HepG2 (cell line): Measurements from ENCODE around the gene SHE. TPM values are rescaled to one million over a fixed set of nuclear protein-coding genes. Genes with fewer than 3 reads are reported as not detected.

Source experiments
- AKAP8 ChIP-seq: sonication (generic); formaldehyde crosslinking; IDR thresholded peaks from 2 replicates; pipeline ENCODE4 v1.5.1; 2020; ENCODE audit warnings: mild to moderate bottlenecking, missing genetic modification reagents
- CEBPB ChIP-seq: IDR thresholded peaks from 2 replicates; pipeline ENCODE4 v1.6.1; 2011; ENCODE audit warnings: low read depth, low read length, improper control_type of control experiment, borderline replicate concordance
- GATAD2A ChIP-seq: IDR thresholded peaks from 2 replicates; pipeline ENCODE4 v1.6.1; 2016
- HOXA3 ChIP-seq: sonication (generic); formaldehyde crosslinking; IDR thresholded peaks from 2 replicates; pipeline ENCODE4 v1.5.0; 2020; ENCODE audit warnings: missing genetic modification reagents
- JUND ChIP-seq: sonication (generic); formaldehyde crosslinking; IDR thresholded peaks from 2 replicates; pipeline ENCODE4 v1.8.0; 2022; ENCODE audit warnings: mild to moderate bottlenecking, missing genetic modification reagents
- MBNL3 ChIP-seq: fragments of 250-450 bp; sonication (Bioruptor Pico); conservative IDR thresholded peaks from 2 replicates; pipeline ENCODE4 v1.8.0; 2022; ENCODE audit warnings: mild to moderate bottlenecking, inconsistent platforms
- MEIS1 ChIP-seq: sonication (generic); formaldehyde crosslinking; IDR thresholded peaks from 2 replicates; pipeline ENCODE4 v1.9.0; 2021; ENCODE audit warnings: mild to moderate bottlenecking, missing genetic modification reagents, moderate library complexity, borderline replicate concordance
- MTF2 ChIP-seq: sonication (generic); formaldehyde crosslinking; IDR thresholded peaks from 2 replicates; pipeline ENCODE4 v1.5.0; 2020; ENCODE audit warnings: missing genetic modification reagents, borderline replicate concordance
- NFYB ChIP-seq: sonication (generic); formaldehyde crosslinking; IDR thresholded peaks from 2 replicates; pipeline ENCODE4 v1.4.0; 2020; ENCODE audit warnings: missing genetic modification reagents
- RBM39 ChIP-seq: fragments of 200-400 bp; formaldehyde crosslinking; IDR thresholded peaks from one replicate; pipeline ENCODE4 v1.6.1; 2018; ENCODE audit warnings: antibody characterized with exemption, mild to moderate bottlenecking, low read depth, low read length; ENCODE audit not compliant: poor library complexity, severe bottlenecking
- TCF12 ChIP-seq, 2 experiments: fragments of 450-650 bp in 1 of 2; sonication (generic) in 1 of 2; formaldehyde crosslinking in 1 of 2; IDR thresholded peaks; 2 replicates each; pipeline versions ENCODE4 v1.6.1 to v1.8.0; 2017 to 2022; ENCODE audit warnings: antibody characterized with exemption in 1 of 2, mild to moderate bottlenecking in 1 of 2, missing genetic modification reagents in 1 of 2, moderate library complexity in 1 of 2
- TEAD3 ChIP-seq: optimal IDR thresholded peaks from 2 replicates; pipeline ENCODE3; 2016; ENCODE audit warnings: borderline replicate concordance
- WIZ ChIP-seq: sonication (generic); formaldehyde crosslinking; IDR thresholded peaks from 2 replicates; pipeline ENCODE4 v1.5.1; 2020; ENCODE audit warnings: mild to moderate bottlenecking, missing genetic modification reagents
- ZFP36L2 ChIP-seq: sonication (generic); formaldehyde crosslinking; IDR thresholded peaks from 2 replicates; pipeline ENCODE4 v1.4.0; 2020; ENCODE audit warnings: missing genetic modification reagents
- ZFYVE20 ChIP-seq: sonication (generic); formaldehyde crosslinking; IDR thresholded peaks from 2 replicates; pipeline ENCODE4 v1.8.0; 2023; ENCODE audit warnings: low read depth, mild to moderate bottlenecking, moderate library complexity, missing genetic modification reagents, borderline replicate concordance
- ZNF550 ChIP-seq: sonication (generic); formaldehyde crosslinking; IDR thresholded peaks from 2 replicates; pipeline ENCODE4 v1.4.0; 2020; ENCODE audit warnings: mild to moderate bottlenecking, missing genetic modification reagents, borderline replicate concordance
- ZNF616 ChIP-seq: sonication (generic); formaldehyde crosslinking; IDR thresholded peaks from 2 replicates; pipeline ENCODE4 v1.5.0; 2020; ENCODE audit warnings: low read depth, mild to moderate bottlenecking, missing genetic modification reagents
- ZNF7 ChIP-seq: IDR thresholded peaks from 2 replicates; pipeline ENCODE4 v1.6.1; 2016; ENCODE audit warnings: missing biosample characterization, missing genetic modification reagents
- polyA plus RNA-seq, 8 experiments: library from polyadenylated mRNA; depleted of rRNA in 3 of 8; stranded (reverse) in 7 of 8; unstranded in 1 of 8; fragments of >200 nt; fragmentation: Illumina TruSeq in 4 of 8; extraction: Trizol in 4 of 8; gene quantifications; 2 replicates each; pipeline versions ENCODE4 v1.2.1 to v1.2.3, GENCODE V29; 2011 to 2016; ENCODE audit warnings: low read depth in 4 of 8, missing spikeins in 1 of 8, mixed read lengths in 1 of 8; ENCODE audit not compliant: insufficient read depth in 1 of 8
- total RNA-seq, 5 experiments: library from RNA; depleted of rRNA; stranded (reverse); fragments of >200 nt; fragmentation: Illumina TruSeq; extraction: Trizol; gene quantifications; 2 replicates each; pipeline ENCODE4 v1.2.3, GENCODE V29; 2016; ENCODE audit warnings: low read depth in 1 of 5
- TF ChIP-seq, protein P1 (sequence below): sonication (generic); formaldehyde crosslinking; IDR thresholded peaks from 2 replicates; pipeline ENCODE4 v1.8.0; 2022; ENCODE audit warnings: mild to moderate bottlenecking, missing genetic modification reagents, moderate library complexity
- TF ChIP-seq, protein P2 (sequence below): fragments of 450-650 bp; IDR thresholded peaks from 2 replicates; pipeline ENCODE4 v1.6.1; 2016
- TF ChIP-seq, protein P3 (sequence below): IDR thresholded peaks from 2 replicates; pipeline ENCODE4 v1.6.1; 2016; ENCODE audit warnings: missing genetic modification reagents, missing compliant biosample characterization
- TF ChIP-seq, protein P4 (sequence below), 2 experiments: fragments of 450-650 bp in 1 of 2; sonication (generic) in 1 of 2; formaldehyde crosslinking; IDR thresholded peaks; 2 replicates each; pipeline versions ENCODE4 v1.5.0 to v1.8.0; 2020 to 2022; ENCODE audit warnings: mild to moderate bottlenecking in 1 of 2, missing genetic modification reagents in 1 of 2
- TF ChIP-seq, protein P5 (sequence below): sonication (generic); formaldehyde crosslinking; IDR thresholded peaks from 2 replicates; pipeline ENCODE4 v1.4.0; 2020; ENCODE audit warnings: missing genetic modification reagents
- TF ChIP-seq, protein P6 (sequence below): sonication (generic); formaldehyde crosslinking; conservative IDR thresholded peaks from 2 replicates; pipeline ENCODE4 v1.4.0; 2020; ENCODE audit warnings: missing genetic modification reagents

The SHE gene
- total and polyA plus RNA-seq, 2 of the 13 experiments (the other 11 are each of a cell fraction or from before 2014, with no cell fraction given), result not detected

DNA sequence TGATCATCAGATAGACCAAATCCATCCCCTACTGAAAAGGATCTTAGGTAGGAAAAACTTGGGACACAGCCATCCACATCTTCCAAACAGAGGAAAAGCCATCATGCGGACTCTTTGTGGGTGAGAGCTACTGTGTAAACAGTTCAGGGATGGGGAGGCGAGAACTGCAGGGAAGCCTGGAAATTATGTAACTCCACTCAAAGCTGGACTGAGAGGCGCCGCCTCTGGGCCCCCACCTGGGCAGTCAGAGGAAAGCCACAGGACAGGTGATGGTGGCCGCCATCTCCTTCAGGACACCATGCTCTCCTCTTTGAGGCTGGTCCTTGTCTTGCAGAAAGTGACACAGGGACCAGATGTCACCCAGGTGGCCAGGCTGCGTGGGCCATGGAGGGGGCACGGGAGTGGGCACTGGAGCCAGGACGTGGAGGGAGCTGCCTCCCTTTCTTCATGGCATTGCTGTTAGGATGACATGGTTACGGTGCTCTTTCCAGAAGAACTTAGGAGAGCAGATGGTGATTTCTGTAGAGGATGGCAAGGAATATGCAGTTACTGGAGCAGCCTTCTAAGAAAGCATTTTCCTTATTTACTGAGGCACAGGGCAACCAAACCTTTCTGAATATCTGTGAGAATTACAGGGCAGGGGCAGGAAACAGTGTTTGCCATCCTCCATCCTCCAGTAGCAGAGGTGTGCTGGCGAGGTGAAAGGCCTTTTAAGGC is 32.2 kb downstream of the SHE start (continued):
- no peak for TF ChIP-seq ZFP36L2 (CRISPR knock-in tag)
- TF ChIP-seq HOXA3 (CRISPR knock-in tag), result no peak
- TF ChIP-seq, protein P1, sequence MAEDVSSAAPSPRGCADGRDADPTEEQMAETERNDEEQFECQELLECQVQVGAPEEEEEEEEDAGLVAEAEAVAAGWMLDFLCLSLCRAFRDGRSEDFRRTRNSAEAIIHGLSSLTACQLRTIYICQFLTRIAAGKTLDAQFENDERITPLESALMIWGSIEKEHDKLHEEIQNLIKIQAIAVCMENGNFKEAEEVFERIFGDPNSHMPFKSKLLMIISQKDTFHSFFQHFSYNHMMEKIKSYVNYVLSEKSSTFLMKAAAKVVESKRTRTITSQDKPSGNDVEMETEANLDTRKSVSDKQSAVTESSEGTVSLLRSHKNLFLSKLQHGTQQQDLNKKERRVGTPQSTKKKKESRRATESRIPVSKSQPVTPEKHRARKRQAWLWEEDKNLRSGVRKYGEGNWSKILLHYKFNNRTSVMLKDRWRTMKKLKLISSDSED (CRISPR knock-in tag), result no peak
- TF ChIP-seq MTF2, result no peak
- TF ChIP-seq, protein P2, sequence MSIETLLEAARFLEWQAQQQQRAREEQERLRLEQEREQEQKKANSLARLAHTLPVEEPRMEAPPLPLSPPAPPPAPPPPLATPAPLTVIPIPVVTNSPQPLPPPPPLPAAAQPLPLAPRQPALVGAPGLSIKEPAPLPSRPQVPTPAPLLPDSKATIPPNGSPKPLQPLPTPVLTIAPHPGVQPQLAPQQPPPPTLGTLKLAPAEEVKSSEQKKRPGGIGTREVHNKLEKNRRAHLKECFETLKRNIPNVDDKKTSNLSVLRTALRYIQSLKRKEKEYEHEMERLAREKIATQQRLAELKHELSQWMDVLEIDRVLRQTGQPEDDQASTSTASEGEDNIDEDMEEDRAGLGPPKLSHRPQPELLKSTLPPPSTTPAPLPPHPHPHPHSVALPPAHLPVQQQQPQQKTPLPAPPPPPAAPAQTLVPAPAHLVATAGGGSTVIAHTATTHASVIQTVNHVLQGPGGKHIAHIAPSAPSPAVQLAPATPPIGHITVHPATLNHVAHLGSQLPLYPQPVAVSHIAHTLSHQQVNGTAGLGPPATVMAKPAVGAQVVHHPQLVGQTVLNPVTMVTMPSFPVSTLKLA, result no peak
- TF ChIP-seq, protein P3, sequence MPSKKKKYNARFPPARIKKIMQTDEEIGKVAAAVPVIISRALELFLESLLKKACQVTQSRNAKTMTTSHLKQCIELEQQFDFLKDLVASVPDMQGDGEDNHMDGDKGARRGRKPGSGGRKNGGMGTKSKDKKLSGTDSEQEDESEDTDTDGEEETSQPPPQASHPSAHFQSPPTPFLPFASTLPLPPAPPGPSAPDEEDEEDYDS (CRISPR knock-in tag), result peak; percentile 37; the same call in 1 of the 2 replicates
- TF ChIP-seq RBM39, result no peak
- no peak for TF ChIP-seq MEIS1
- TF ChIP-seq, protein P4, sequence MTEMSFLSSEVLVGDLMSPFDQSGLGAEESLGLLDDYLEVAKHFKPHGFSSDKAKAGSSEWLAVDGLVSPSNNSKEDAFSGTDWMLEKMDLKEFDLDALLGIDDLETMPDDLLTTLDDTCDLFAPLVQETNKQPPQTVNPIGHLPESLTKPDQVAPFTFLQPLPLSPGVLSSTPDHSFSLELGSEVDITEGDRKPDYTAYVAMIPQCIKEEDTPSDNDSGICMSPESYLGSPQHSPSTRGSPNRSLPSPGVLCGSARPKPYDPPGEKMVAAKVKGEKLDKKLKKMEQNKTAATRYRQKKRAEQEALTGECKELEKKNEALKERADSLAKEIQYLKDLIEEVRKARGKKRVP (CRISPR knock-in tag; IDR thresholded peaks at IDR 0.05), result 0 out of 4 replicates have a peak, but pooled peaks of 1 of the 2 experiments have one; percentile 7
- TF ChIP-seq JUND (CRISPR knock-in tag), result no peak
- TF ChIP-seq ZFYVE20 (CRISPR knock-in tag), result no peak
- TF ChIP-seq, protein P5, sequence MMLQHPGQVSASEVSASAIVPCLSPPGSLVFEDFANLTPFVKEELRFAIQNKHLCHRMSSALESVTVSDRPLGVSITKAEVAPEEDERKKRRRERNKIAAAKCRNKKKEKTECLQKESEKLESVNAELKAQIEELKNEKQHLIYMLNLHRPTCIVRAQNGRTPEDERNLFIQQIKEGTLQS (CRISPR knock-in tag), result no peak
- TF ChIP-seq CEBPB, result no peak
- no peak for TF ChIP-seq TEAD3 (CRISPR knock-in tag)
- TF ChIP-seq WIZ (CRISPR knock-in tag), result no peak
- TF ChIP-seq ZNF550 (CRISPR knock-in tag), result no peak
- TF ChIP-seq ZNF616, result no peak
- no peak for TF ChIP-seq MBNL3
- TF ChIP-seq, protein P6, sequence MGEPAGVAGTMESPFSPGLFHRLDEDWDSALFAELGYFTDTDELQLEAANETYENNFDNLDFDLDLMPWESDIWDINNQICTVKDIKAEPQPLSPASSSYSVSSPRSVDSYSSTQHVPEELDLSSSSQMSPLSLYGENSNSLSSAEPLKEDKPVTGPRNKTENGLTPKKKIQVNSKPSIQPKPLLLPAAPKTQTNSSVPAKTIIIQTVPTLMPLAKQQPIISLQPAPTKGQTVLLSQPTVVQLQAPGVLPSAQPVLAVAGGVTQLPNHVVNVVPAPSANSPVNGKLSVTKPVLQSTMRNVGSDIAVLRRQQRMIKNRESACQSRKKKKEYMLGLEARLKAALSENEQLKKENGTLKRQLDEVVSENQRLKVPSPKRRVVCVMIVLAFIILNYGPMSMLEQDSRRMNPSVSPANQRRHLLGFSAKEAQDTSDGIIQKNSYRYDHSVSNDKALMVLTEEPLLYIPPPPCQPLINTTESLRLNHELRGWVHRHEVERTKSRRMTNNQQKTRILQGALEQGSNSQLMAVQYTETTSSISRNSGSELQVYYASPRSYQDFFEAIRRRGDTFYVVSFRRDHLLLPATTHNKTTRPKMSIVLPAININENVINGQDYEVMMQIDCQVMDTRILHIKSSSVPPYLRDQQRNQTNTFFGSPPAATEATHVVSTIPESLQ, result no peak
- TF ChIP-seq AKAP8, result no peak
- TF ChIP-seq ZNF7 (CRISPR knock-in tag), result no peak
- TF ChIP-seq GATAD2A, result peak; percentile 61
- no peak for TF ChIP-seq NFYB (CRISPR knock-in tag)
- no peak for TF ChIP-seq TCF12 (IDR thresholded peaks at IDR 0.05)
- no peak for TF ChIP-seq TCF12 (CRISPR knock-in tag; IDR thresholded peaks at IDR 0.05)
